ENCODE data around the gene JARID2.

DNA sequence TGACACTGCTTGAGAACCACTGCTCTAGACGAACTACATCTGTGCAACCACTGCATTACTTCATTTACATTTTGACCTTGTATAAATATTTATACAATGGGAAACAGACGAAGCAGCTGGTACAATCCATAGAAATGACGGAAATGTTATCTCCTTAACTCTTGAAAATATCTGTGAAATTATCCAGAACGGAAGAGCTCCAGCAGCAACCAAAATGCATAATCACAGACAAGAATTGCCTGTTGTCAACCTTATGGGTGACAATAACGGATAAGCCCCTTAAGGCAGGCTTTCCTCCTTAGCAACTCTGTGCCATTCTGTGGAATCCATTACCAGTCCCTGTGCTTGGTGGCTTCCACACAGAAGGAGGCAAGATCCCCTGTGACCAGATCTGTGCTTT lies 301.5 kb downstream of the JARID2 start:
- TF ChIP-seq CTCF (IDR thresholded peaks at IDR 0.05; ENCODE audit: low read depth, low read length, missing input control) (no peak), MAX (IDR thresholded peaks at IDR 0.05) (no peak), REST (IDR thresholded peaks at IDR 0.05) (no peak), YY1 (IDR thresholded peaks at IDR 0.05) (no peak), ZBTB33 (IDR thresholded peaks at IDR 0.05) (no peak), RAD21 (IDR thresholded peaks at IDR 0.05) (no peak), EGR1 (IDR thresholded peaks at IDR 0.05; ENCODE audit: low read depth in 2 of 2) (no peak), SP1 (IDR thresholded peaks at IDR 0.05) (no peak), JUND (IDR thresholded peaks at IDR 0.05) (no peak)

All from liver (tissue), 3 donors.